GM18873 (cell line): ENCODE results near the gene KREMEN2.
A peak's percentile ranks its signal among the peaks of the same experiment; 100 is the strongest.

Experiments
- ATAC-seq: cut with Tn5 transposase; IDR thresholded peaks from one replicate; pipeline ENCODE4 v1.9.1; 2021; ENCODE audit warnings: mild to moderate bottlenecking, moderate library complexity, moderate number of reproducible peaks; ENCODE audit not compliant: unreplicated experiment, low FRiP score

KREMEN2 gene

DNA sequence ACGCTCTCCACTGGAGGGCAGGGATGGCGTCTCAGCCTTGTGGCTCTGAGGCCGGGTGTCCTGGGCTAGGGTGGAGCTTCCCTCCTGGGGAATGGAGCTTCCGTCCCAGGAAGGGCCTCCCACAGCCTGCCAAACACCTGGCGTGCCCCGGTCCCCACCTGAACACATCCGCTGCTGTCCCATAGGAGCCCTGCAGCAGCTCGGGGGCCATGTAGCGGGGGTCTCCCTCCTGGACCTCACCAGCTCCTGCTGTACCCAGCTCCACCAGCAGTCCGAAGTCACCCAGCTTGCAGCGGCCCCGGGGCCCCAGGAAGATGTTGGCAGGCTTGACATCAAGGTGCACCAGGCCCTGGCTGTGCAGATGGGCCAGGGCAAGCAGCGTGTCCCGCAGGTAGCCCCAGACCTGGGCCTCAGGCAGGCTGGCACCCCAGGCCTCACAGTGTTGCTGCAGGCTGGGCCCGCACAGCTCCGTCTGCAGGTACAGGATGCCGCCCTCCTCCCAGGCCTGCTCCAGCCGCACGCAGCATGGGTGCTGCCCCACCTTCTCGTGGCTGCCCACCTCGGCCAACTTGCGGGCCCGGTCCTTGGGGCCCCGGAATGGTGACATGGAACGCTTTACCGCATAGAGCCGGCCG, 11.2 kb downstream of the KREMEN2 start:
- no peak for ATAC-seq

DNA sequence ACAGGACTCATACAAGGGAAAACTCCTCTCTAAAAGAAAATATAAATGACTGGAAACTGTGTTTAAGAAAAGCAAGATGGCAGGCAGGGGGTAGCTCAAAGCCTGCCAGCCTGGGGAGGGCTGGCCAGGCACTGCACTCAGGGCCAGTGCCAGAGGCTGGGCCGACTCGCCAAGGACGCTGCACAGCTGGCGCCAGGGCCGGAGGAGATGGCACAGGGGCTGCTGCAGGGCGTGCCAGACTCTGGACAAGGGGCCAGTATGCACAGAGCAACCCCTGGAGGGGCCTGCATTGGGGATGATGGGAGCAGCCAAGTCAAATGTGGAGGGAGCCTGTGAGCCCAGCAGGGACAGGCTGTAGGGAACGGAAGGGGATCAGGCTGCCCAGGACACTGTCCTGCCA, 12.1 kb downstream of the KREMEN2 start:
- ATAC-seq = no peak

DNA sequence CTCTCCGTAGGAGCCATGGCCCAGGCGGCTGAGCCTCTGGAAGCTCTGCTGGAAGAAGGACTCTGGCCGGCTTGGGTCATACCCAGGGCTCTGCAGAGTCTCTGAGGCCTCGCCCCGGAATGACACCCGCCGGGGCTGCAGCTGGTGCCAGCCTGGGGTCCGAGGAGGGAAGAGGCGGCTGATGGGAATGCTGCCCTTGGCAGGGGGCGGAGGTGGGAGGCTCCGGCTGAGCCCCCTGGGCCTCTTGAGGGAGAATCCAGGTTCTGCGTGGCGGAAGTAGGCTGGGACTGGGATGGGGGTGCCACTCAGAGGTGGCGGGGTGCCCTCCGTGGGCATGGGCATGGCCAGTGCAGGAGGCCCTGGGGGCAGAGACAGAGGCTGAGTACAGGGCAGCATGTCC, 12.6 kb downstream of the KREMEN2 start:
- ATAC-seq = no peak

DNA sequence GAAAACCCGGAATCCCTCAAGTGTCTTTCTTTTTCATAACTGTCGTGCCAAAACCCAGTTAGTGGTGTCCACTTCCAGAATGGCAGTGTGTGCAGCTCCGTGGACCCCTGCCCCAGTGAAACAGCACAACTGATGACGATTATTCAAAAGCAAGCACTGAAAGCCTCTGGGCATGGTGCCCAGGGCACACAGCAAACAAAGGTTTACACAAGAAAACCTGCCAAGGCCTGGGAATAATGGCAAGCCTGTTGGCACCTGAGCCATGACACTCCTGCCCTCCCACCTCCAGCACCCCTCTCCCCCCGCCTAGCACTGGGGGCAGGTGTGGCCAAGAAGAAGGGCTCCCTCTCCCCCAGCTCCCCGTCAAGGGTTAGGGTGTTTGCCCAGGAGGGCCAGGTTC, 13.4 kb downstream of the KREMEN2 start:
- ATAC-seq = no peak

DNA sequence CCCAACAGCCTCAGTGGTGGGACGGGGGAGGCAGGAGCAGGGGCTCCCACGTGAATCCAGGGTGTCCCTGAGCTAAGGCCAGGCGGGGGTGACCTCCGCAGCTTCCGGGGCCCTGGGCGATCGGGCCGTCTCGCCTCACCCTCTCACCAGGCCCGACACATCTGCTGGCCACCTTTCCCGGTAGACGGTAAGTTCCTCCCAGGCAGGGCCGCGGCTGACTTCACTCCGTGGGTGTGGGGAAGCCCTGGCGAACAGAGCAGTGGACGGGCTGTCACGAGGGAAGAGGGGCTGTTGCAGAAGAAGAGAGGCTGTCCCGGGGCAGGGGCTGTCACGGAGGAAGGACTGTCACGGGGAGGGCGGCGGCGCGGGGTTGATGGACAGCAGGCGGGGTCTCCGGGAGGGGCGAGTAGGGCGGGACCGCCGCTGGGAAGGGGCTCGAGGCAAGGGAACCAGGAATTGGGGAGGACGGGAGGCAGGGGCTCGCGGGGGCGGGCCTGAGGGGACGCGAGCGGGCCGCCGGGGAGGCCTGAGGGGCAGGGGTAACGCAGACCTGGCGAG, 15.7 kb downstream of the KREMEN2 start:
- ATAC-seq = no peak

DNA sequence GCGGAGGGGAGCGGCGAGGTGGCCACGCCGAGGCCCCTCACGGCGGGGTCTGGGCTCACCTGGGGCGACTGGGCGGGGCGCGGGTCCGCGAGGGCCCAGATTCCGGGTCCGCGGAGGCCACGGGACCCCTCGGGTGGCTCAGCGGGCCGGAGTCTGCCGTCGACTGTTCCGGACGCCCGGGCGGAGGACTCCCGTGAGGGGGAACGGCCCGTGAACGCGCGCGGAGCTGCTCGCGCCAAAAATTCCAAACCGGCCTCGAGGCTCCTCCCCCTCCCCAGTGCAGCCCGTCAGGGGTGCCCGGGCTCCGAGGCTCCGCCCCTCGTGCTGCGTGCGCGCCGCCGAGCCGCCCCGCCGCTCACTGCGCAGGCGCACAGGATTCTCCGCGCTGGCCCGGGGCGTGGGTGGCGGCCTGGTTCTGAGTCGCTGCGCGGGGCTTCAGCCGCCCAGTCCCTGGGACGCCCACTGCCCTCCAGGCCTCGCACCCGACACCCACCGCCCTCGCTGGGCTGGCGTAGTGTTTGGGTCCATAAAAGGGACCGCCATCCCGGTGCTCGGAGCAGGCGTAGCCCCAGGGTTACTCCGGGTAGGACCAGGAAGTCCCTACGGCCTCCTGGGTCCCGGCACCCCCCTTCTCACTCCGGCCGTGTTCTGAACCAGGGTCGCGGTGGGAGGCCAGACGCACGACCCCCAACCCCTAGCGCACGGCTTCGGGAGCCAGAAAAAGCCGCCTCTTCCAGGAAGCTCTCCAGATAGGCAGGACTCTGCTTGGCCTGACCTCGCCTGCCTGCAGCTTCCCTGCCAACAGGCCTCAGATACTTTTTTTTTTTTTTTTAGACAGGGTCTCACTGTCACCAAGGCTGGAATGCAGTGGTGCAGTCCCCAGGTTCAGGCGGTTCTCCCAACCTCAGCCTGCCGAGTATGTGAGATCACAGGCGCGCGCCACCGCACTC, 16.4 kb downstream of the KREMEN2 start, which contains the start of gene PKMYT1:
TSS of gene PKMYT1 (minus strand) at position 220 of the 950 bp plus-strand sequence. CDS start 789 bp downstream, outside the sequence.
- peak; percentile 53 for ATAC-seq

DNA sequence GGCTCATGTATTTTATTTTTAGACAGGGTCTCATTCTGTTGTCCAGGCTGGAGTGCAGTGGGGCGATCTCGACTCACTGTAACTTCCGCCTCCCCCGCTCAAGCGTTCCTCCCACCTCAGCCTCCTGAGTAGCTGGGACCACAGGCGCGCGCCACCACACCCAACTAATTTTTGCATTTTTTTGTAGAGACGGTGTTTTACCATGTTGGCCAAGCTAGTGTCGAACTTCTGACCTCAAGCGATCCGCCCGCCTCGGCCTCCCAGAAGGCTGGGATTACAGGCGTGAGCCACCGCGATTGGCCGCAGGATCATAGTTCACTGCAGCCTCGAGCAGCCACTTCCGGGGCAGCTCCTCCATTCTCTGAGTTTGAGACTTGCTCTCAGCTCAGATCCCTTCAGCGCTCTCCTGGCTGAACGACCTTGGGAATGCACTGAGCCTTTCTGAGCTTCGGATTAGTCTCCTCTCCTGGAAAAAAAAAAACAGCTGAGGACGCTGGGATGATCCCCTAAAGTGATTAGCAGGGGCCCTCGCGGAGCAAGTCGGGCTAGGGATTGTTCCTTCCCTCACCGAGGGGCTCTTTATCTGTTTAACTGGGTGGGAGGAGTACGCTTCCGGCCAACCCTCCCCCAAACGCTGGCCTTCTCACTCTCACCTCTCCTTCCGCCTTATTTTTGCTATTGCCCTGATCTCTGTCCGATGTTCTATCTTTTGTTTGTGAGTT, 17.3 kb downstream of the KREMEN2 start:
- no peak for ATAC-seq

DNA sequence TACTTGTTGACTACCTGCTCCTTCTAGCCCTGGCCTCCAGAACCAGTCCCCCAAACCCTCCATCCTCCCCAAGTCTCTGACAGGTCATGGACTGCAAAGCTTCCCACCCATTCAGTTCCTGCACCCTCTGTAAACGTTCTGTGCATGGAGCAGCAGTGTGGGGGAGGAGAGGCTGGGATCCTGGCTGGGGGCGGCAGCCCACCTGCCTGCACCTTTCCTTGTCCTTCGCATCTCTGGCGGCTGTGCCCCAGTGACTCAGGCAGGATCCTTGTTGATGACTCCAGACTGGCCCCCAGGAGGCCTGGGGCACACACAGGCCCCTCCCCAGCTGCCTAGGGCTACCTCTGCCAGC, 17.8 kb downstream of the KREMEN2 start:
- ATAC-seq = no peak

DNA sequence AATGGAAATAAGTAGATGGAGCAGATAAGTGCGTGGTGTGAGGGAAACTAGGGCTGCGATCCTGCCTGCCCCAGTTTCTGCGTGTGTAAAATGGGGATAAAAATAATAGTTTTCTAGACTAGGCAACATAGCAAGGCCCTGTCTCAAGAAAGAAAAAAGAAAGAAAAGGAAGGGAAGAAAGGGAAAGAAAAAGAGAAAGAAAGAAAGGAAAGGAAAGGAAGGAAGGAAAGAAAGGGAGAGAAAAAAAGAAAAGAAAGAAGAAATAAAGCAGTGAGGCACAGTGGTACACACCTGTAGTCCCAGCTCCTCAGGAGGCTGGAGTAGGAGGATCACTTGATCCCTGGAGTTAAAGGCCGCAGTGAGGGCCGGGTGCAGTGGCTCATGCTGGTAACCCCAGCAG, 18.3 kb downstream of the KREMEN2 start:
- ATAC-seq = no peak

DNA sequence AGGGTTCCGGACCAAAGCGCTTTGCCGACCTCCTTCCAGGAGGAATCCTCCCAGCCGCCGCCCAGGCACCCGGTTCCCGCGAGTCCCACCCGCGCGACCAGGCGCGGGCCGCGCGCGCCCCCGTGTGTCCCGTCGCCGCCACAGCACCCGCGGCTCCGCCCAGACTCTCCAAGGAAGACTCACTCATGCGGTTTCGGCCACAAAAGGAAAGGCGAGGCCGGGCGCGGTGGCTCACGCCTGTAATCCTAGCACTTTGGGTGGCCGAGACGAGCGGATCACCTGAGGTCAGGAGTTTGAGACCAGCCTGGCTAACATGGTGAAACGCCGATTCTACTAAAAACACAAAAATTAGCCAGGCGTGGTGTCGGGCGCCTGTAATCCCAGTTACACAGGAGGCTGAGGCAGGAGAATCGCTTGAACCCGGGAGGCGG, 19.6 kb downstream of the KREMEN2 start:
- ATAC-seq = no peak

DNA sequence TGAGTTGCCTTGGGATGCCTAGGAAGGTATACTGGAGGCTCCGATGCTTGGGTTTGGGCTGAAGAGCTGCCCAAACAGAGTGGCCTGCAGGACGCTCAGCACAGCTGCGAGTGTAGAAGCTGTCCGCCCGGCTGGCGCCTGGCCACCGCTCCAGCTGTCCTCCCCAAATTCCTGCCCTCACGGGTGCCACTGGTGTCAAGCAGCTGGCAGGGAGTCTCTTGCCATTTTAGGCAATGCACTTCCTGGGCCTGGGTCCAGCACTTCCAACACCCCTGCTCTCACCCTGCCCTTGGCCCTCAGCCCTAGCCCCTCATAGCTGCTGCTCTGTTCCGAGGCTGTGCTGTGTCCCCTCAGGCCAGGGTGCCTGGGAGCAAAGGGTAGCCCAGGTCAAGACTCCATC, 21.4 kb downstream of the KREMEN2 start:
- ATAC-seq = no peak

DNA sequence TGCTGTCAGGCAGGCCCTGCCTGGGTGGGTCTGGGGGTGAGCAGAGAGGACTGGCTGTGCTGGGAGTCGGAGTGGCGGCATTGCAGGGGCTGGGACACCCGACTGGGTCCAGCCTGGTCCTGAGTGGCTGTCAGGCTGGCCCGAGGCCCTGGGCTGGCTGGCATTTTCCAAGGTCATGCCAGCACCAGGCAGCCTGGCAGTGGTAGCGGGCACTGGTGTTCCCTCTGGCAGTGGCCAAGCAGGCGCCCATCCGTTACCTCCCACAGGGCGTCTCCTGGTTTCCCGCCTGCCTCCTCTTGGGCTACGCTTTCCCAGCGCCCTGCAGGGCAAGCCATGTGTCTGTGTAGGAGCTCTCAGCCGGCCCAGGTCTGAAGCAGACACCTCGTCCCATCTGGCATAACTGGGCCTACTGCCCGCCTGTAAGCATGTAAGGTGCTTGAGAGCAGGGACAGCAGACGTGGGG, 21.8 kb downstream of the KREMEN2 start:
- no peak for ATAC-seq

DNA sequence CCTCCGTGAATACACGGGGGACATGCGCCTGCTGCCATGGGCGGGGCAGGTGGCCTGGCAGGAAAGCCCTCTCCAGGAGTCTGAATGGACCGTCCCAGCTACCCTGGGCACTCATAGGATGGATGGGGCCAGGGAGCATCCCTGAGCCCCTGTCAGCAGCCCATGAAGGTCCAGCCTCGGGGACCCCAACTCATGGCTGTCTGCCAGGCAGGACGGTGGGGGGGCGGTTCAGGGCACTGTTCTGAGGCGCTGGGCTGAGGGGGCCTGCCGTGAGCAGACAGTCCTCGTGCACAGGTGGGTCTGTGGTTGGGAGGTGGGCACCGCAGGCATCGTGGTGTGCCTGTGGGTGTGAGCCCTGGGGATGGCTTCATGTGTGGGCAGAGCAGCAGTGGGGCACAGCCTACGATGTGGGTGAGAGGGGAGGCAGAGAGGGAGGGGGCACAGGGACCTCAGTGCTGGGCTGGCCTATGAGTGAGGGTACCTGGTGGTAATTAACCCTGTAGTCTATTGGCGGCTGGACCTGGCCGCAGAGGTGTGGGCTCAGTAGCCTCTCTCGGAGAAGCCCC, 22.6 kb downstream of the KREMEN2 start:
- no peak for ATAC-seq

DNA sequence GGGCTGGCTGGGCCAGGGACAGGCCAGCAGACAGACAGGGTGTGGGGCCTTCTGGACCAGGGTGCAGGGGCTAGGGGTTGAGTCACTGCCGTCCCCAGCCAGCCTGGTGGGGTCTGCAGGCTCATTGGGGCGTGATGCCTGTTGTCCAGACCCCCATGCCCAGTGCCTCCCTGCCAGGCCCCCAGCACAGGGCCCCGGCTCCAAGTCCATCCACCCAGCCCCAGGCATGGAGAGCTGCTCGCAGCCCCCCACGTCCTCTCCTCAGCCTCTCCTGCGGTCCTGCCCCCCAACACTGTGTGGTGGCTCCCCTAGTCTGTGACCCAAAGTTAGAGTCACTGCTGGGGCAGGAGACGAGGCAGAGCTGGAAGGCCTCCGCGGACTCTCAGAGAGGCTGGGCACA, 23.2 kb downstream of the KREMEN2 start:
- ATAC-seq = no peak

DNA sequence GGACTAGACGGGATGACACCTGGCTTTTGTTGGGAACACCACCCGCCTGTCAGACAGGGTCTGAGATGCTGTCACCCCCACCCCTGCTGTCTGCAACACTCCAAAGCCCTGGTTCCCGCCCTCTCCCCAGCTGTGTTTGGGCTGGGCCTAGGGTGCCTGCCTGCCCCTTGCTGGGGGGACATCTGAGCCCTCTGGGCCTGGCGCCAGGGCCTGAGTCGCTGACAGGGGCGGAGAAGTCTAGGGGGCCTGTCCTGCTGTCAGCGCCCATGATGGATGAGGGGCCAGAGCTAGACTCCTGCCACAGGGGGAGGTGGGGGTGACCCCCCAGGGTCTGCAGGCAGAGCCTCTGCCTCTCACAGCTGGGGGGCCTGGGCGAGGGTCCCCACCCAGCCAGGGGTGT, 23.8 kb downstream of the KREMEN2 start:
- no peak for ATAC-seq

DNA sequence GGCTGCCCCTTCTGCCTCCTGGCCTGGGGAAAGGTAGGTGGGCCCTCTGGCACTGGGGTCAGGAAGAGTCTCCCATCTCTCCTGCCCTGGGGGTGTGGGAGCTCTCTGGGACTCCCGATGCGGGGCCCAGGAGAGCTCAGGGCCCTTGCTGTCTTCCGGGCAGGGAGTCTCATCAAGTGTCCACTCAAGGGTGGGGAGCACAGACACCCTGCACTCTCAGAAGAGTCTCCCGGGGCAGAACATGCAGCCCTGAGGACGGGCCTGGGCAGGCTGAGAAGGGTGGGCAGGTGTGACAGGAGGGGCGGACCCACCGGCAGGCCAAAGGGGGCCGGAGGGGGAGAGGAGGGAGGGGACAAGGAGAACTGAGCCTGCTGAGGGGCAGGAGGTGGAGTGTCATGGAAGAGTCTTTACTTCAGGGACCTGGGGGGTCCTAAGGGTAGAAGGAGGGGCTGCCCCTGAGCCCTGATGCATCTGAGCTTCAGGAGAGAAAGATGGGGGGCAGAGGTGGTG, 24.6 kb downstream of the KREMEN2 start:
- no peak for ATAC-seq

DNA sequence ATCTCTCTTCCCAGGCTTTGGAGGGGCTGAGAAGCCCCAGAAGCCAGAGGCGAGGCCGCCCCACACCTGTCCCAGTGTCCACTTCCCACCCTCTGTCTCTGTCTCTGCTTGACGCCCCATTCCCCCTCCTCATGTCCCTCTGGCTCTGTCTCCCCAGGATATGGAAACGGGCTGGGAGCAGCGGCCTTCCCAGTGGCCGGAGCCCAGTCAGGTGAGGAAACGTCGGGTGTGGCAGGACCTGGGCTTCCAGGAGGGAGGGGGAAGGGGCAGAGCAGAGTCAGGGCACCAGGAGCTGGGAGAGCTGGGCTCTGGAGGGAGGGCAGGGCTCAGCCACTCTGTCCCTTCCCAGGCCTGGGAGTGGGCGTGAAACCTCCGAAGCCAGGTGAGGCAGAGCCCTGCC, 26.8 kb downstream of the KREMEN2 start:
- no peak for ATAC-seq

DNA sequence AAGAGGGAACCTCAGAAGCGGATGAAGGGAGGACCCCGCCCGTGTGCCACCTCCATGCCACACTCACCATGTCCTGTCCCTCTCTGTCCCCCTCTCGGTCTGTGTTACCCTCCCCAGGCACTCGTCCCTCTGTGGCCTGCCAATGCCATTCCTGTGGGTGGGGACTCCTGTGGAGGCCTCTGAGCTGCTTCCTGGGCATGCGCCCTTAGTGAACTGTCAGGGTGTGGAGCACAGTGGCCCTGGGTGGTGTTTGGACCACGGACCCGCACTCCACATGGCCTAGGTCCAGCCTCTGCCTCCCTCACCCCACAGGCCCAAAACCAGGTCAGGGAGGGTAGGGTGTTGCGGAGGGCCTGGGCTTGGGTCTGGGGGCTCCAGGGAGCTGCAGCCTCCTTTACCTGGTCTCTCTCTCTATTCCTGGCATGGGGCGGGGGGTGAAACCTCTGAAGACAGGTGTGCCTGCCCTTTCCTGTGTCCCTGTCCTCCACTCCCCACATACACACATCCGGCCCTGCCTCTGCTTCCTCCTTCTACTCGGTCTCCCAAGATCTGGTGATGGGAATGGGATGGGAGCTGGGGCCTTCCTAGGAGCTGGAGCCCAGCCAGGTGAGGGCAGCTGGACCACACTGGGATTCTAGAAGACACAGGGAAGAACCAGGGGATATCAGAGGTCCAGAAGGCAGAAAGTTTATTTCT, 27.6 kb downstream of the KREMEN2 start:
- no peak for ATAC-seq

DNA sequence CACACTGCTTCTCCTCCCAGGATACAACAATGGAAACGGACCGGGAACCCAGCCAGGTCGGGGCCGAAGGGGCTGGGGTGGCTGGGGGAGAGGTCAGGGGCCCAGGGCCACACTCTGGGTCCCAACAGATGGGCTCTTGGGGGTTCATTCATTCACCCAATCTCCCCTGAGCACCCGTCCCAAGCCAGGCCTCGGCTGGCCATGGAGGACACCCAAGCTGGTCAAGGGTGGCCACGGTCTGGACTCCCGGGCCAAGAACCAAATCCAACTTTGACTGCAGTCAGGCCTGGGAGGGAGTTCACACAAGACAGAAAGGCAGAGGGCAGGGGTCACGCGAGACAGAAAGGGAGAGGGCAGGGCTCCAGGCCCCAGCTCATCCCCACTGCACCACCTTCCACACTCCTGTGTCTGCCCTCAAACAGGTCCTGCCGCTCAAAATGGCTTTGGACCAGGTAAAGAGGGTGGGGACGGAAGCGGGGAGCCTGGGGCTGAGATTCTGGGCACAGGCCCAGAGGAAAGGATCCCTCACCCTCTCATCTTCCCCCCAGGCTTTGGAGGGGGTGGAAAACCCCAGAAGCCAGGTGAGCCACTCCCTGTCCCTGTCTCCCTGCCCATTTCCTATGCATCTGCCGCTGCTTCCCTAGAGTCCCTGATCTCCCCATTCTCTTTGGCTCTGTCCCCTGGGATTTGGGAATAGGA, 28.5 kb downstream of the KREMEN2 start:
- ATAC-seq = no peak
